Kidney (tissue), 14 donors: Measurements from ENCODE around the gene U2AF1L4. TPM values are rescaled to one million over a fixed set of nuclear protein-coding genes. Genes with fewer than 3 reads are reported as not detected.

ENCODE experiments used
- DNase-seq, 5 donors: peaks; one replicate each; pipeline ENCODE4 v3.0.0-alpha.2; 2013 to 2020
- FAIRE-seq: peaks from 2 replicates; lab custom pipeline; 2012; peaks lifted over from hg19 to GRCh38; lab: Jason Lieb, UNC
- H3K27ac ChIP-seq, 2 donors: one replicate each; pipeline ENCODE4 v1.7.0; 2013; ENCODE audit warnings: low read depth in 2 of 2, low read length in 2 of 2, inconsistent platforms in 1 of 2
- H3K27me3 ChIP-seq: one replicate; pipeline ENCODE4 v1.7.1; 2013; ENCODE audit warnings: low read length, inconsistent platforms; ENCODE audit not compliant: control insufficient read depth, insufficient read depth
- H3K36me3 ChIP-seq, 3 donors: one replicate each; pipeline versions ENCODE4 v1.7.0 to v1.7.1; 2013; ENCODE audit warnings: low read length in 3 of 3, control low read depth in 1 of 3, inconsistent platforms in 1 of 3; ENCODE audit not compliant: insufficient read depth in 3 of 3, control insufficient read depth in 2 of 3
- H3K4me1 ChIP-seq, 3 donors: one replicate each; pipeline versions ENCODE4 v1.7.0 to v1.7.1; 2013; ENCODE audit warnings: low read length in 3 of 3, inconsistent platforms in 1 of 3, low read depth in 1 of 3; ENCODE audit not compliant: control insufficient read depth in 2 of 3, insufficient read depth in 2 of 3
- H3K4me3 ChIP-seq, 3 donors: one replicate each; pipeline versions ENCODE4 v1.7.0 to v1.8.1; 2013; ENCODE audit warnings: low read length in 3 of 3, control low read depth in 1 of 3, inconsistent platforms in 1 of 3
- H3K9ac ChIP-seq, 3 donors: one replicate each; pipeline versions ENCODE4 v1.7.0 to v1.7.1; 2013; ENCODE audit warnings: low read length in 3 of 3, control low read depth in 1 of 3, inconsistent platforms in 1 of 3
- H3K9me3 ChIP-seq, 3 donors: one replicate each; pipeline versions ENCODE4 v1.7.0 to v1.7.1; 2013; ENCODE audit warnings: low read length in 3 of 3, control low read depth in 1 of 3, inconsistent platforms in 1 of 3; ENCODE audit not compliant: control insufficient read depth in 2 of 3, insufficient read depth in 1 of 3
- intact Hi-C: fragments of 100-400 bp; cut with DNase I; formaldehyde crosslinking; loops from one replicate; pipeline ENCODE4 v1.11.1; 2022
- polyA plus RNA-seq: library from polyadenylated mRNA; stranded (reverse); fragments of 350-450 nt; fragmentation: Illumina TruSeq; extraction: RNeasy Lipid Tissue Mini Kit (QIAGEN cat#74804); gene quantifications from one replicate; pipeline ENCODE4 v1.2.3, GENCODE V29; 2014; ENCODE audit warnings: low read depth, low replicate concordance; ENCODE audit not compliant: insufficient read depth
- total RNA-seq: library from RNA; stranded (reverse); fragmentation: NEBNext Ultra II Directional; extraction: Animal tissue kit (Norgen Biotek cat#: 25700); gene quantifications from one replicate; pipeline ENCODE4 v1.2.1, GENCODE V29; 2021
- TF ChIP-seq, protein P1 (sequence below): IDR thresholded peaks from 3 replicates; pipeline ENCODE4 v1.5.1; 2012; ENCODE audit warnings: mild to moderate bottlenecking, moderate library complexity, borderline replicate concordance; ENCODE audit not compliant: insufficient read depth; ENCODE audit errors: extremely low read depth
- donor health status: control.
- donor health status: control.
- donor health status: control.
- donor health status: control.
- donor health status: control.
- donor health status: DM: yes; HTN: yes; CAD: no.
- donor health status: Normal renal cell carcinoma (clear cell type).

The U2AF1L4 gene
- total and polyA plus RNA-seq, 2 donors from 2014 or later, result 27.4 to 47.7 TPM

GRCh38 chr19:35727956-35728706 lies 17.1 kb downstream of the U2AF1L4 start:
- DNase-seq, result no peak

GRCh38 chr19:35727053-35727955 lies 17.9 kb downstream of the U2AF1L4 start:
- Histone ChIP-seq H3K9me3 (no peaks in the 10 kb centered on the region), H3K36me3 (peaks cover 5 to 97% (median 61%) of the 10 kb centered on the region in 3 donors), H3K4me1 (no peaks in the 10 kb centered on the region), H3K27me3 (no peaks in the 10 kb centered on the region), H3K27ac (no peak overlapping the region), H3K9ac (no peak overlapping the region), H3K4me3 (no peak overlapping the region)
- TF ChIP-seq, protein P1, sequence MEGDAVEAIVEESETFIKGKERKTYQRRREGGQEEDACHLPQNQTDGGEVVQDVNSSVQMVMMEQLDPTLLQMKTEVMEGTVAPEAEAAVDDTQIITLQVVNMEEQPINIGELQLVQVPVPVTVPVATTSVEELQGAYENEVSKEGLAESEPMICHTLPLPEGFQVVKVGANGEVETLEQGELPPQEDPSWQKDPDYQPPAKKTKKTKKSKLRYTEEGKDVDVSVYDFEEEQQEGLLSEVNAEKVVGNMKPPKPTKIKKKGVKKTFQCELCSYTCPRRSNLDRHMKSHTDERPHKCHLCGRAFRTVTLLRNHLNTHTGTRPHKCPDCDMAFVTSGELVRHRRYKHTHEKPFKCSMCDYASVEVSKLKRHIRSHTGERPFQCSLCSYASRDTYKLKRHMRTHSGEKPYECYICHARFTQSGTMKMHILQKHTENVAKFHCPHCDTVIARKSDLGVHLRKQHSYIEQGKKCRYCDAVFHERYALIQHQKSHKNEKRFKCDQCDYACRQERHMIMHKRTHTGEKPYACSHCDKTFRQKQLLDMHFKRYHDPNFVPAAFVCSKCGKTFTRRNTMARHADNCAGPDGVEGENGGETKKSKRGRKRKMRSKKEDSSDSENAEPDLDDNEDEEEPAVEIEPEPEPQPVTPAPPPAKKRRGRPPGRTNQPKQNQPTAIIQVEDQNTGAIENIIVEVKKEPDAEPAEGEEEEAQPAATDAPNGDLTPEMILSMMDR, result no peak
- intact Hi-C loops, result no loop called here
- DNase-seq, result no peak
- no peak for FAIRE-seq

More at GRCh38 chr19:35727956-35728706, 17.1 kb downstream of the U2AF1L4 start:
- H3K9ac ChIP-seq, result no peak overlapping the region
- no peak overlapping the region for H3K4me3 ChIP-seq
- no peaks in the 10 kb centered on the region for H3K27me3 ChIP-seq
- intact Hi-C loops, result no loop called here
- peaks cover 5 to 89% (median 53%) of the 10 kb centered on the region in 3 donors for H3K36me3 ChIP-seq
- no peaks in the 10 kb centered on the region for H3K9me3 ChIP-seq
- no peak for FAIRE-seq
- TF ChIP-seq, protein P1, result no peak
- no peaks in the 10 kb centered on the region for H3K4me1 ChIP-seq
- H3K27ac ChIP-seq, result no peak overlapping the region

DNA sequence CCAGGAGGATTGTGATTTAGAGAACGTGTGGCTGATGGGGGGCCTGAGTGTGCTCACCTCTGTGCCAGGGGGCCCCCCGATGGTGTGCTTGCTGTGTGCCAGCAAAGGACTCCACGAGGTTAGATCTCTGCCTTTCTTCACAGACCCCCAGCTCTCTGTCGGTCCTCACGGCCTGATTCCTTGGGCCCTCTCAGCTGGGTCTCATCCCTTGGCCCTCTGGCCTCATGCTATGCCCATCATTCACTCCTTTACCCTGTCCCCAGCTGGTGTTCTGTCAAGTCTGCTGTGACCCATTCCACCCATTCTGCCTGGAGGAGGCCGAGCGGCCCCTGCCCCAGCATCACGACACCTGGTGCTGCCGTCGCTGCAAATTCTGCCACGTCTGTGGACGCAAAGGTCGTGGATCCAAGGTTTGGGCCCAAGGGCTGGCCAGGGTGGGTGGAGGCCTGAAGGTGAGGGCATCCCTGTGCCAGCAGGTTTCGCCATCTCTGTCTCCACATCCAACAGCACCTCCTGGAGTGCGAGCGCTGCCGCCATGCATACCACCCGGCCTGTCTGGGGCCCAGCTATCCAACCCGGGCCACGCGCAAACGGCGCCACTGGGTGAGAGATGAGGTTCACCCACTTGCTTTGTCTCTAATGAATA lies 19.9 kb downstream of the U2AF1L4 start:
- Histone ChIP-seq H3K27ac (no peak overlapping the region), H3K4me3 (no peak overlapping the region), H3K27me3 (no peaks in the 10 kb centered on the region), H3K4me1 (no peaks in the 10 kb centered on the region), H3K36me3 (peaks cover 5 to 87% (median 56%) of the 10 kb centered on the region in 3 donors), H3K9ac (no peak overlapping the region), H3K9me3 (no peaks in the 10 kb centered on the region)
- no peak for FAIRE-seq
- no peak for DNase-seq
- TF ChIP-seq, protein P1, result no peak
- intact Hi-C loops, result no loop called here
